IPS-18c (cell line): ENCODE results near the gene B3GAT1.

Source experiments
- H3K4me3 ChIP-seq: 2 replicates; pipeline ENCODE4 v1.7.0; 2013; ENCODE audit warnings: low read depth, mild to moderate bottlenecking, low read length, moderate library complexity; ENCODE audit not compliant: insufficient read depth
- H3K9me3 ChIP-seq: one replicate; pipeline ENCODE4 v1.6.1; 2013; ENCODE audit warnings: mild to moderate bottlenecking, low read length, moderate library complexity; ENCODE audit not compliant: control insufficient read depth, insufficient read depth

B3GAT1 gene

GRCh38 chr11:134402910-134403309 is 9.1 kb downstream of the B3GAT1 start:
- no peaks in the 10 kb centered on the region for H3K9me3 ChIP-seq
- no peak overlapping the region for H3K4me3 ChIP-seq

- H3K9me3 ChIP-seq = no peaks in the 10 kb centered on the region
- H3K4me3 ChIP-seq = no peak overlapping the region
These were observed 9.9 kb downstream of the B3GAT1 start for GRCh38 chr11:134401825-134402809.

- no peaks in the 10 kb centered on the region for H3K9me3 ChIP-seq
- H3K4me3 ChIP-seq = no peak overlapping the region
These were observed 12.0 kb downstream of the B3GAT1 start for GRCh38 chr11:134399996-134400395.

GRCh38 chr11:134399293-134399654 is 12.8 kb downstream of the B3GAT1 start:
- Histone ChIP-seq H3K9me3 (no peaks in the 10 kb centered on the region), H3K4me3 (no peak overlapping the region)

GRCh38 chr11:134398644-134399292 is 13.3 kb downstream of the B3GAT1 start:
- no peak overlapping the region for H3K4me3 ChIP-seq
- H3K9me3 ChIP-seq = no peaks in the 10 kb centered on the region

- no peaks in the 10 kb centered on the region for H3K9me3 ChIP-seq
- no peak overlapping the region for H3K4me3 ChIP-seq
These were observed 14.0 kb downstream of the B3GAT1 start for GRCh38 chr11:134398079-134398444.

- no peaks in the 10 kb centered on the region for H3K9me3 ChIP-seq
- H3K4me3 ChIP-seq = no peak overlapping the region
These were observed 14.6 kb downstream of the B3GAT1 start for GRCh38 chr11:134397304-134398078.

- no peak overlapping the region for H3K4me3 ChIP-seq
- H3K9me3 ChIP-seq = no peaks in the 10 kb centered on the region
These were observed 17.0 kb downstream of the B3GAT1 start for GRCh38 chr11:134395002-134395401.

- Histone ChIP-seq H3K4me3 (no peak overlapping the region), H3K9me3 (no peaks in the 10 kb centered on the region)
These were observed 17.7 kb downstream of the B3GAT1 start for GRCh38 chr11:134394311-134394710.

GRCh38 chr11:134393638-134394037 is 18.4 kb downstream of the B3GAT1 start:
- H3K9me3 ChIP-seq = no peaks in the 10 kb centered on the region
- H3K4me3 ChIP-seq = no peak overlapping the region

- Histone ChIP-seq H3K4me3 (no peak overlapping the region), H3K9me3 (no peaks in the 10 kb centered on the region)
These were observed 19.0 kb downstream of the B3GAT1 start for GRCh38 chr11:134392953-134393615.

GRCh38 chr11:134391656-134392055 is 20.4 kb downstream of the B3GAT1 start:
- Histone ChIP-seq H3K4me3 (no peak overlapping the region), H3K9me3 (no peaks in the 10 kb centered on the region)

- no peak overlapping the region for H3K4me3 ChIP-seq
- H3K9me3 ChIP-seq = no peaks in the 10 kb centered on the region
These were observed 21.1 kb downstream of the B3GAT1 start for GRCh38 chr11:134390706-134391569.

GRCh38 chr11:134389464-134390180 is 22.4 kb downstream of the B3GAT1 start:
- Histone ChIP-seq H3K4me3 (no peak overlapping the region), H3K9me3 (no peaks in the 10 kb centered on the region)

- Histone ChIP-seq H3K9me3 (no peaks in the 10 kb centered on the region), H3K4me3 (no peak overlapping the region)
These were observed 23.5 kb downstream of the B3GAT1 start for GRCh38 chr11:134388590-134388989.

- no peak overlapping the region for H3K4me3 ChIP-seq
- H3K9me3 ChIP-seq = no peaks in the 10 kb centered on the region
These were observed 24.5 kb downstream of the B3GAT1 start for GRCh38 chr11:134387501-134387900.
